HG02610 (cell line): ENCODE measurements around the gene YPEL1.
"Not testable (repeated sequence)": the region's sequence is repeated elsewhere in the genome, so short reads cannot be mapped to it uniquely, and the experiment has no call there.

Experiments used
- ATAC-seq: cut with Tn5 transposase; IDR thresholded peaks from one replicate; pipeline ENCODE4 v1.9.1; 2021; ENCODE audit warnings: mild to moderate bottlenecking, moderate library complexity; ENCODE audit not compliant: unreplicated experiment

The YPEL1 gene

GRCh38 chr22:21754523-21754922, 18.9 kb upstream of the YPEL1 start:
- no peak for ATAC-seq

GRCh38 chr22:21753374-21754111, 17.9 kb upstream of the YPEL1 start:
- no peak for ATAC-seq

GRCh38 chr22:21752276-21752675, 16.7 kb upstream of the YPEL1 start:
- ATAC-seq = no peak

- no peak for ATAC-seq
These were observed 10.4 kb upstream of the YPEL1 start for GRCh38 chr22:21745948-21746347.

GRCh38 chr22:21744917-21745316, 9.3 kb upstream of the YPEL1 start:
- ATAC-seq = not testable (repeated sequence)

GRCh38 chr22:21741790-21742189, 6.2 kb upstream of the YPEL1 start:
- ATAC-seq = no peak

- no peak for ATAC-seq
These were observed 5.5 kb upstream of the YPEL1 start for GRCh38 chr22:21741059-21741458.

GRCh38 chr22:21739828-21740377, 4.3 kb upstream of the YPEL1 start:
- ATAC-seq = no peak

GRCh38 chr22:21738966-21739365, 3.4 kb upstream of the YPEL1 start:
- no peak for ATAC-seq

GRCh38 chr22:21738081-21738480, 2.5 kb upstream of the YPEL1 start:
- no peak for ATAC-seq

GRCh38 chr22:21736948-21737347, 1.4 kb upstream of the YPEL1 start:
- ATAC-seq = no peak

- ATAC-seq = no peak
These were observed 569 bp upstream of the YPEL1 start for GRCh38 chr22:21736084-21736642.

- ATAC-seq = no peak
These were observed 924 bp downstream of the YPEL1 start for GRCh38 chr22:21734540-21735199.

GRCh38 chr22:21731503-21731902, 4.1 kb downstream of the YPEL1 start:
- ATAC-seq = no peak

- no peak for ATAC-seq
These were observed 4.9 kb downstream of the YPEL1 start for GRCh38 chr22:21730535-21731308.

- not testable (repeated sequence) for ATAC-seq
These were observed 6.4 kb downstream of the YPEL1 start for GRCh38 chr22:21729184-21729583.

- ATAC-seq = no peak
These were observed 7.3 kb downstream of the YPEL1 start for GRCh38 chr22:21728270-21728669.

GRCh38 chr22:21727768-21728167, 7.8 kb downstream of the YPEL1 start:
- ATAC-seq = no peak

GRCh38 chr22:21727159-21727558, 8.4 kb downstream of the YPEL1 start:
- ATAC-seq = no peak

GRCh38 chr22:21726650-21727049, 8.9 kb downstream of the YPEL1 start:
- no peak for ATAC-seq

GRCh38 chr22:21725956-21726649, 9.5 kb downstream of the YPEL1 start:
- no peak for ATAC-seq
